K562 (cell line): ENCODE measurements around the gene BRCC3. TPM values are rescaled to one million over a fixed set of nuclear protein-coding genes. Genes with fewer than 3 reads are reported as not detected.

ENCODE experiments used
- ATAC-seq: fragments of 200-7000 bp; cut with Tn5 transposase; 3 replicates; pipeline ENCODE4 v1.9.1; 2020; ENCODE audit warnings: moderate library complexity
- BruUV-seq: library from RNA; stranded (reverse); fragments of 400-500 nt; replicated peaks from 2 replicates; lab custom pipeline; 2021; lab: Mats Ljungman, UMichigan
- CTCF ChIA-PET: fragments of 300-600 bp; formaldehyde crosslinking; extraction: SDS; loops from one replicate; lab custom pipeline; 2021; ENCODE audit warnings: low intra/inter-chr PET ratio; lab: Yijun Ruan, JAX
- POLR2A ChIA-PET: fragments of 300-600, 350-650 bp; sonication (Branson Sonifier 250); formaldehyde crosslinking; extraction: SDS; loops from one replicate; lab custom pipeline; 2021; ENCODE audit warnings: antibody characterized with exemption, inconsistent platforms; lab: Yijun Ruan, JAX
- DNase-seq, 4 experiments: peaks; one replicate each; pipeline versions ENCODE4 v3.0.0 to v3.0.0-alpha.2; 2011 to 2018; ENCODE audit warnings: low spot score in 3 of 4, mixed read lengths in 3 of 4; ENCODE audit errors: extremely low read depth in 1 of 4
- FAIRE-seq: peaks from 2 replicates; lab custom pipeline; 2011; peaks lifted over from hg19 to GRCh38; lab: Jason Lieb, UNC
- H2AFZ ChIP-seq: 2 replicates; pipeline ENCODE4 v1.6.0; 2011; ENCODE audit warnings: low read depth, low read length, control low read depth, inconsistent platforms
- H3K27ac ChIP-seq: fragments of 200-600 bp; 3 replicates; pipeline ENCODE4 v1.8.0; 2011; ENCODE audit warnings: low read depth, mild to moderate bottlenecking, control low read depth, inconsistent platforms, low read length, moderate library complexity, mixed read lengths; ENCODE audit errors: extremely low read depth
- H3K27me3 ChIP-seq, 2 experiments: fragments of 300-600 bp in 1 of 2; 2 replicates in 1 of 2; 3 replicates in 1 of 2; pipeline versions ENCODE4 v1.6.0 to v1.8.0; 2011; ENCODE audit warnings: inconsistent platforms in 2 of 2, low read length in 2 of 2, mild to moderate bottlenecking in 1 of 2, mixed read lengths in 1 of 2, moderate library complexity in 1 of 2; ENCODE audit not compliant: control insufficient read depth in 2 of 2, insufficient read depth in 2 of 2
- H3K36me3 ChIP-seq: fragments of 300-600 bp; 3 replicates; pipeline ENCODE4 v1.8.0; 2011; ENCODE audit warnings: mild to moderate bottlenecking, low read length, inconsistent platforms; ENCODE audit not compliant: control insufficient read depth, insufficient read depth
- H3K4me1 ChIP-seq, 2 experiments: fragments of 200-600 bp in 1 of 2; replicated peaks in 1 of 2; 2 replicates in 1 of 2; 3 replicates in 1 of 2; pipeline versions ENCODE4 v1.5.1 to v1.8.0; 2011; ENCODE audit warnings: inconsistent platforms in 2 of 2, low read length in 2 of 2, mild to moderate bottlenecking in 1 of 2, mixed read lengths in 1 of 2, moderate library complexity in 1 of 2; ENCODE audit not compliant: control insufficient read depth in 2 of 2, insufficient read depth in 2 of 2
- H3K4me2 ChIP-seq: 2 replicates; pipeline ENCODE4 v1.6.1; 2011; ENCODE audit warnings: low read length, control low read depth, inconsistent platforms, mixed read lengths; ENCODE audit not compliant: insufficient read depth
- H3K4me3 ChIP-seq: fragments of 200-600 bp; sonication (generic), shearing (Covaris generic); 2 replicates; pipeline ENCODE4 v1.5.1; 2016; ENCODE audit warnings: control low read depth, inconsistent platforms
- H3K79me2 ChIP-seq: fragments of 200-600 bp; 3 replicates; pipeline ENCODE4 v1.8.0; 2011; ENCODE audit warnings: low read length, inconsistent platforms; ENCODE audit not compliant: control insufficient read depth, insufficient read depth
- H3K9ac ChIP-seq, 2 experiments: 2 replicates each; pipeline versions ENCODE4 v1.6.0 to v1.6.1; 2011; ENCODE audit warnings: low read depth in 2 of 2, low read length in 2 of 2, control low read depth in 1 of 2, inconsistent platforms in 1 of 2, mild to moderate bottlenecking in 1 of 2, mixed read lengths in 1 of 2; ENCODE audit not compliant: insufficient read depth in 1 of 2
- H3K9me1 ChIP-seq: one replicate; pipeline ENCODE4 v1.6.0; 2011; ENCODE audit warnings: inconsistent platforms, mild to moderate bottlenecking, low read length, moderate library complexity; ENCODE audit not compliant: control insufficient read depth, insufficient read depth
- H3K9me3 ChIP-seq: replicated peaks from 2 replicates; pipeline ENCODE4 v1.5.1; 2011; ENCODE audit warnings: low read depth, low read length, inconsistent platforms; ENCODE audit not compliant: control insufficient read depth, insufficient read depth
- H4K20me1 ChIP-seq: replicated peaks from 2 replicates; pipeline ENCODE4 v1.6.1; 2011; ENCODE audit warnings: low read length, inconsistent platforms, mixed read lengths; ENCODE audit not compliant: control insufficient read depth, insufficient read depth
- CBX3 ChIP-seq, 2 experiments: IDR thresholded peaks; 1 replicate in 1 of 2; 2 replicates in 1 of 2; pipeline ENCODE4 v1.6.1; 2012; ENCODE audit warnings: inconsistent platforms in 2 of 2, low read length in 2 of 2, borderline replicate concordance in 1 of 2, control low read depth in 1 of 2
- DMBX1 ChIP-seq: fragments of 250-450 bp; sonication (Bioruptor Pico); IDR thresholded peaks from 2 replicates; pipeline ENCODE4 v1.8.0; 2022; ENCODE audit warnings: inconsistent platforms, mild to moderate bottlenecking, moderate library complexity, borderline replicate concordance
- FOXK2 ChIP-seq, 2 experiments: fragments of 450-650 bp; IDR thresholded peaks in 1 of 2; conservative IDR thresholded peaks in 1 of 2; 2 replicates each; pipeline ENCODE4 v1.6.1; 2016; ENCODE audit warnings: low read depth in 2 of 2, mild to moderate bottlenecking in 1 of 2
- KDM1A ChIP-seq, 2 experiments: fragments of 450-650 bp; IDR thresholded peaks; 2 replicates each; pipeline ENCODE4 v1.6.1; 2016; ENCODE audit warnings: mild to moderate bottlenecking in 2 of 2
- RBM25 ChIP-seq: fragments of 200-400 bp; formaldehyde crosslinking; IDR thresholded peaks from 2 replicates; pipeline ENCODE4 v1.6.1; 2018; ENCODE audit warnings: low read length, low read depth, moderate library complexity; ENCODE audit not compliant: severe bottlenecking
- RFX1 ChIP-seq: fragments of 450-650 bp; IDR thresholded peaks from 2 replicates; pipeline ENCODE4 v1.6.1; 2016; ENCODE audit warnings: mild to moderate bottlenecking, moderate library complexity
- SMARCA5 ChIP-seq: fragments of 450-650 bp; IDR thresholded peaks from 2 replicates; pipeline ENCODE4 v1.6.1; 2016
- ZFP1 ChIP-seq: fragments of 450-650 bp; formaldehyde crosslinking; IDR thresholded peaks from 2 replicates; pipeline ENCODE4 v1.4.0; 2020; ENCODE audit warnings: mild to moderate bottlenecking, mixed read lengths
- ZNF146 ChIP-seq: IDR thresholded peaks from one replicate; pipeline ENCODE4 v1.6.1; 2018; ENCODE audit warnings: missing compliant biosample characterization; ENCODE audit not compliant: unreplicated experiment
- ZNF253 ChIP-seq: fragments of 250-450 bp; sonication (Bioruptor Pico); conservative IDR thresholded peaks from 2 replicates; pipeline ENCODE4 v1.6.1; 2021; ENCODE audit warnings: mild to moderate bottlenecking
- ZNF3 ChIP-seq: fragments of 250-450 bp; sonication (Bioruptor Pico); IDR thresholded peaks from 2 replicates; pipeline ENCODE4 v1.5.0; 2021; ENCODE audit warnings: mild to moderate bottlenecking, moderate library complexity
- ZNF512 ChIP-seq: IDR thresholded peaks from 2 replicates; pipeline ENCODE4 v1.6.1; 2016; ENCODE audit warnings: missing genetic modification characterization, missing compliant biosample characterization
- ZNF77 ChIP-seq: fragments of 250-450 bp; sonication (Bioruptor Pico); IDR thresholded peaks from 2 replicates; pipeline ENCODE4 v1.5.0; 2020
- WGBS: fragments of 100-300 bp; shearing (Covaris generic); methylation state at CpG from one replicate; pipeline ENCODE4 v1.1.6; 2016; ENCODE audit warnings: low coverage, mixed read lengths; ENCODE audit not compliant: insufficient coverage; ENCODE audit errors: missing lambda C conversion rate; 5-methylcytosine and 5-hydroxymethylcytosine counted together
- in situ Hi-C: fragments of 300-500 bp; cut with MboI; formaldehyde crosslinking; loops from 4 replicates; pipeline ENCODE4 v1.15.0; 2018; ENCODE audit warnings: inconsistent platforms, mixed read lengths
- intact Hi-C: fragments of 100-400 bp; cut with micrococcal nuclease; formaldehyde crosslinking; loops from 2 replicates; pipeline ENCODE4 v1.14.2; 2022
- polyA plus RNA-seq, 8 experiments: library from polyadenylated mRNA; depleted of rRNA in 4 of 8; stranded (reverse) in 5 of 8; unstranded in 3 of 8; fragments of >200 nt; fragmentation: Nextera tagmentation in 2 of 8; fragmentation: Illumina TruSeq in 1 of 8; extraction: Ambion mirVana in 2 of 8; extraction: Trizol in 1 of 8; gene quantifications; 2 replicates each; pipeline versions ENCODE4 v1.2.1 to v1.2.3, GENCODE V29; 2011 to 2014; ENCODE audit warnings: inconsistent platforms in 1 of 8, missing spikeins in 1 of 8
- total RNA-seq, 7 experiments: library from RNA; depleted of rRNA in 6 of 7; stranded (reverse); fragments of >200 nt in 6 of 7; fragmentation: Illumina TruSeq in 2 of 7; extraction: Trizol in 2 of 7; gene quantifications; 2 replicates each; pipeline versions ENCODE4 v1.2.1 to v1.2.3, GENCODE V29; 2011 to 2021; ENCODE audit warnings: low replicate concordance in 1 of 7
- TF ChIP-seq, protein P1 (sequence below): fragments of 450-650 bp; IDR thresholded peaks from 2 replicates; pipeline ENCODE4 v1.6.1; 2016

Gene BRCC3
- total and polyA plus RNA-seq, 9 of the 15 experiments (the other 6 are each of a cell fraction or from before 2014, with no cell fraction given): 9.6 to 44.8 (median 26.7) TPM

DNA sequence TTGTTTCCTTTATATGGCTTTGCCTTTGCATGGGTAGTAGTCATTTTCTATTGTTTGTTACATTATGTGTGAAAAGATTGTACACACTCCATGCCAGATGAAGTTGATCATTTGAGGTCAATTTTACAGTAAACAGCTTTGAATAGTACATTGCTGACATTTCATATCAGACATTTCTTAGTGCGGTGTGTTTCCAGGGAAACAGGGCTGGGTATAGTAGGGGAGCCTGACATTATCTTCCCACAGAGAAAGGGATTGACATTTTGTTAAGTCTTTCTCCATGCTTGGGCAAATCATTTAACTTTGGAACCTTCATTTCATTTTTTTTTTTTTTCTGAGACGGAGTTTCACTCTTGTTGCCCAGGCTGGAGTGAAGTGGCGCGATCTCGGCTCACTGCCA, 39.7 kb upstream of the BRCC3 start:
- H3K9me3 ChIP-seq: peaks cover 4% of the 10 kb centered on the region
- no peaks in the 10 kb centered on the region for H3K9me1 ChIP-seq
- POLR2A ChIA-PET: no interaction called here
- intact Hi-C loops (no loop called here), in situ Hi-C loops (no loop called here)
- peak overlapping the region; percentile 74 for H3K27ac ChIP-seq
- BruUV-seq: no TSS peak
- CTCF ChIA-PET: no interaction called here
- peaks cover 33% of the 10 kb centered on the region for H3K36me3 ChIP-seq
- FAIRE-seq (no peak), DNase-seq (no peak), ATAC-seq (no peak)
- H3K4me2 ChIP-seq: peak overlapping the region; percentile 63
- H3K4me3 ChIP-seq: peak overlapping the region; percentile 13; the same call in 1 of the 2 replicates
- no peaks in the 10 kb centered on the region for H4K20me1 ChIP-seq
- H3K27me3 ChIP-seq: no peaks in the 10 kb centered on the region
- TF ChIP-seq FOXK2 (conservative IDR thresholded peaks at IDR 0.05 in 1 of 2, IDR thresholded peaks at IDR 0.05 in 1 of 2; ENCODE audit: low read depth in 2 of 2) (no peak), ZFP1 (peak; percentile 59; the same call in 1 of the 2 replicates), RFX1 (peak; percentile 71), ZNF3 (no peak)
- TF ChIP-seq, protein P1, sequence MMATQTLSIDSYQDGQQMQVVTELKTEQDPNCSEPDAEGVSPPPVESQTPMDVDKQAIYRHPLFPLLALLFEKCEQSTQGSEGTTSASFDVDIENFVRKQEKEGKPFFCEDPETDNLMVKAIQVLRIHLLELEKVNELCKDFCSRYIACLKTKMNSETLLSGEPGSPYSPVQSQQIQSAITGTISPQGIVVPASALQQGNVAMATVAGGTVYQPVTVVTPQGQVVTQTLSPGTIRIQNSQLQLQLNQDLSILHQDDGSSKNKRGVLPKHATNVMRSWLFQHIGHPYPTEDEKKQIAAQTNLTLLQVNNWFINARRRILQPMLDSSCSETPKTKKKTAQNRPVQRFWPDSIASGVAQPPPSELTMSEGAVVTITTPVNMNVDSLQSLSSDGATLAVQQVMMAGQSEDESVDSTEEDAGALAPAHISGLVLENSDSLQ: 0 out of 2 replicates have a peak, but pooled peaks have one; percentile 17
- peaks cover 85% of the 10 kb centered on the region for H3K79me2 ChIP-seq
- peak overlapping the region; percentile 38 for H2AFZ ChIP-seq
- WGBS: 38% methylated on average over 3 of the region's 5 CpGs
- H3K9ac ChIP-seq: peak overlapping the region in 1 of 2 experiments; percentile 53; a peak in 2 of 4 replicates
- H3K4me1 ChIP-seq: no peaks in the 10 kb centered on the region; a peak in 3 of 5 replicates

DNA sequence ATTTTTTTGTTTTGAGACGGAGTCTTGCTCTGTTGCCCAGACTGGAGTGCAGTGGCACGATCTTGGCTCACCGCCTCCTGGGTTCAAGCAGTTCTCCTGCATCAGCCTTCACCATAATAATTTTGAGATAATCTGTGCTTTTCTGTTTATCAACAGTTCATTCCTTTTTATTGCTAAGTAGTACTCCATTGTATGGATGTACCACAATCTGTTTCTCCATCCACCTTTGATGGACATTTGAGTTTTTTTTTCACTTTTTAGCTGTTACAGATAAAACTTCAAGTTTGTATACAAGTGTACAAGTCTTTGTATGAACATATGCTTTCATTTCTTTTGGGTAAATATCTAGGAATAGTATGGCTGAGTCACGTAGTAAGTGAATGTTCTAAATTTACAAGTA, 35.6 kb upstream of the BRCC3 start:
- no peak overlapping the region for H3K4me2 ChIP-seq
- no peak for FAIRE-seq
- intact Hi-C loops: no loop called here
- 0 out of 2 replicates have a peak, but pooled peaks have one; percentile 24 for TF ChIP-seq SMARCA5
- TF ChIP-seq DMBX1: no peak
- peak; percentile 14 for TF ChIP-seq RBM25
- peak; percentile 94 for TF ChIP-seq ZNF146
- TF ChIP-seq KDM1A (IDR thresholded peaks at IDR 0.05): peak in 1 of 2 experiments; percentile 36; a peak in 1 of 4 replicates
- TF ChIP-seq ZNF77: no peak
- no peak for TF ChIP-seq ZNF512 (tag)
- no peak for TF ChIP-seq ZNF253 (CRISPR knock-in tag)
- TF ChIP-seq CBX3 (IDR thresholded peaks at IDR 0.05; ENCODE audit: borderline replicate concordance in 1 of 2, low read length in 2 of 2): peak in 1 of 2 experiments; percentile 81; a peak in 2 of 3 replicates

More for the DNA sequence above, 35.6 kb upstream of the BRCC3 start:
- in situ Hi-C loops: no loop called here
- Histone ChIP-seq H4K20me1 (no peaks in the 10 kb centered on the region), H3K4me1 (no peaks in the 10 kb centered on the region; a peak in 2 of 5 replicates), H3K9me1 (no peaks in the 10 kb centered on the region), H3K27me3 (no peaks in the 10 kb centered on the region), H3K9me3 (peaks cover 4% of the 10 kb centered on the region), H3K4me3 (no peak overlapping the region), H3K9ac (no peak overlapping the region), H2AFZ (no peak overlapping the region), H3K27ac (no peak overlapping the region), H3K36me3 (peaks cover 38% of the 10 kb centered on the region), H3K79me2 (peaks cover 80% of the 10 kb centered on the region)
- CTCF ChIA-PET: no interaction called here
- DNase-seq (no peak), ATAC-seq (no peak)
- POLR2A ChIA-PET: no interaction called here
- no TSS peak for BruUV-seq
- 97% methylated on average over 4 of the region's 4 CpGs for WGBS
